Activated naive CD8-positive, alpha-beta T cell treated with anti-CD3 and anti-CD28 coated beads for 36 hours (primary cell): ENCODE measurements around the gene SERTAD1. TPM values are rescaled to one million over a fixed set of nuclear protein-coding genes. Genes with fewer than 3 reads are reported as not detected.
A peak's percentile ranks its signal among the peaks of the same experiment; 100 is the strongest.

ENCODE experiments used
- DNase-seq: peaks from one replicate; pipeline ENCODE4 v3.0.0; 2021
- H3K27ac Mint-ChIP-seq: one replicate; pipeline ENCODE4 v1.8.0; 2022; ENCODE audit warnings: mild to moderate bottlenecking, moderate library complexity, mixed read lengths
- H3K27me3 Mint-ChIP-seq: one replicate; pipeline ENCODE4 v1.8.0; 2022; ENCODE audit warnings: mild to moderate bottlenecking, mixed read lengths
- H3K36me3 Mint-ChIP-seq: one replicate; pipeline ENCODE4 v1.8.0; 2021; ENCODE audit warnings: mild to moderate bottlenecking, mixed read lengths
- H3K4me1 Mint-ChIP-seq: one replicate; pipeline ENCODE4 v1.8.0; 2021; ENCODE audit warnings: mixed read lengths
- H3K4me3 Mint-ChIP-seq: one replicate; pipeline ENCODE4 v1.8.0; 2022; ENCODE audit warnings: mild to moderate bottlenecking, moderate library complexity, mixed read lengths
- H3K9me3 Mint-ChIP-seq: one replicate; pipeline ENCODE4 v1.8.0; 2022; ENCODE audit warnings: mixed read lengths
- total RNA-seq, 2 experiments: library from RNA; stranded (reverse); gene quantifications; one replicate each; pipeline ENCODE4 v1.2.3, GENCODE V29; 2021

The SERTAD1 gene
- total RNA-seq, 2 experiments from 2014 or later: 10.0 TPM

- Mint-ChIP-seq H3K4me1 (peaks cover 19% of the 10 kb centered on the region), H3K27me3 (peaks cover 3% of the 10 kb centered on the region), H3K9me3 (no peaks in the 10 kb centered on the region), H3K4me3 (peak overlapping the region; percentile 82), H3K36me3 (peaks cover 12% of the 10 kb centered on the region), H3K27ac (peak overlapping the region; percentile 93)
- DNase-seq: peak; percentile 77
Observed at GRCh38 chr19:40420766-40421765, 4.7 kb downstream of the SERTAD1 start.

GRCh38 chr19:40420451-40420765 lies 5.4 kb downstream of the SERTAD1 start:
- no peaks in the 10 kb centered on the region for H3K9me3 Mint-ChIP-seq
- no peaks in the 10 kb centered on the region for H3K27me3 Mint-ChIP-seq
- H3K4me1 Mint-ChIP-seq: peaks cover 17% of the 10 kb centered on the region
- no peak for DNase-seq
- peak overlapping the region; percentile 93 for H3K27ac Mint-ChIP-seq
- H3K36me3 Mint-ChIP-seq: peaks cover 12% of the 10 kb centered on the region
- peak overlapping the region; percentile 82 for H3K4me3 Mint-ChIP-seq

GRCh38 chr19:40419780-40420179 lies 6.0 kb downstream of the SERTAD1 start:
- no peaks in the 10 kb centered on the region for H3K9me3 Mint-ChIP-seq
- H3K4me1 Mint-ChIP-seq: peaks cover 17% of the 10 kb centered on the region
- DNase-seq: no peak
- no peaks in the 10 kb centered on the region for H3K27me3 Mint-ChIP-seq
- peaks cover 10% of the 10 kb centered on the region for H3K36me3 Mint-ChIP-seq
- no peak overlapping the region for H3K27ac Mint-ChIP-seq
- peak overlapping the region; percentile 56 for H3K4me3 Mint-ChIP-seq

GRCh38 chr19:40419066-40419612 lies 6.7 kb downstream of the SERTAD1 start:
- no peak for DNase-seq
- H3K27me3 Mint-ChIP-seq: no peaks in the 10 kb centered on the region
- H3K4me3 Mint-ChIP-seq: no peak overlapping the region
- H3K4me1 Mint-ChIP-seq: peaks cover 17% of the 10 kb centered on the region
- H3K27ac Mint-ChIP-seq: peak overlapping the region; percentile 11
- H3K9me3 Mint-ChIP-seq: no peaks in the 10 kb centered on the region
- H3K36me3 Mint-ChIP-seq: peaks cover 5% of the 10 kb centered on the region

GRCh38 chr19:40418040-40418439 lies 7.8 kb downstream of the SERTAD1 start:
- Mint-ChIP-seq H3K4me1 (peaks cover 14% of the 10 kb centered on the region), H3K36me3 (peaks cover 4% of the 10 kb centered on the region), H3K9me3 (no peaks in the 10 kb centered on the region), H3K27ac (peak overlapping the region; percentile 22), H3K27me3 (peaks cover 3% of the 10 kb centered on the region), H3K4me3 (no peak overlapping the region)
- no peak for DNase-seq

GRCh38 chr19:40417643-40417981 lies 8.2 kb downstream of the SERTAD1 start:
- Mint-ChIP-seq H3K4me1 (peaks cover 14% of the 10 kb centered on the region), H3K27me3 (peaks cover 3% of the 10 kb centered on the region), H3K9me3 (no peaks in the 10 kb centered on the region), H3K36me3 (peaks cover 4% of the 10 kb centered on the region), H3K4me3 (no peak overlapping the region), H3K27ac (peak overlapping the region; percentile 54)
- no peak for DNase-seq

GRCh38 chr19:40416918-40417642 lies 8.7 kb downstream of the SERTAD1 start:
- no peaks in the 10 kb centered on the region for H3K36me3 Mint-ChIP-seq
- no peak overlapping the region for H3K4me3 Mint-ChIP-seq

GRCh38 chr19:40415768-40416167 lies 10.0 kb downstream of the SERTAD1 start:
- Mint-ChIP-seq H3K36me3 (no peaks in the 10 kb centered on the region), H3K27me3 (peaks cover 3% of the 10 kb centered on the region), H3K27ac (no peak overlapping the region), H3K4me3 (no peak overlapping the region), H3K4me1 (peaks cover 6% of the 10 kb centered on the region), H3K9me3 (no peaks in the 10 kb centered on the region)
- no peak for DNase-seq

More at GRCh38 chr19:40416918-40417642, 8.7 kb downstream of the SERTAD1 start:
- Mint-ChIP-seq H3K9me3 (no peaks in the 10 kb centered on the region), H3K4me1 (peaks cover 9% of the 10 kb centered on the region), H3K27ac (peak overlapping the region; percentile 1), H3K27me3 (peaks cover 3% of the 10 kb centered on the region)
- DNase-seq: peak; percentile 28

- Mint-ChIP-seq H3K4me1 (peaks cover 6% of the 10 kb centered on the region), H3K27ac (no peak overlapping the region), H3K9me3 (no peaks in the 10 kb centered on the region), H3K4me3 (no peak overlapping the region), H3K27me3 (peaks cover 3% of the 10 kb centered on the region), H3K36me3 (no peaks in the 10 kb centered on the region)
- no peak for DNase-seq
Observed at GRCh38 chr19:40414542-40415535, 11.0 kb downstream of the SERTAD1 start.

- Mint-ChIP-seq H3K27ac (no peak within 1 kb of the TSS), H3K4me1 (peaks cover 4% of the 10 kb centered on the region), H3K9me3 (no peaks in the 10 kb centered on the region), H3K4me3 (no peak within 1 kb of the TSS), H3K36me3 (no peaks in the 10 kb centered on the region), H3K27me3 (peaks cover 3% of the 10 kb centered on the region)
- no peak for DNase-seq
Observed at GRCh38 chr19:40413291-40413845, 12.4 kb downstream of the SERTAD1 start, which contains the start of gene PRX. TSS of gene PRX (minus strand) at chr19:40413378. CDS start at chr19:40407932, 5,446 bp downstream.

- no peak overlapping the region for H3K27ac Mint-ChIP-seq
- H3K36me3 Mint-ChIP-seq: no peaks in the 10 kb centered on the region
- H3K4me3 Mint-ChIP-seq: no peak overlapping the region
- peaks cover 3% of the 10 kb centered on the region for H3K27me3 Mint-ChIP-seq
- no peak for DNase-seq
- peaks cover 5% of the 10 kb centered on the region for H3K4me1 Mint-ChIP-seq
- no peaks in the 10 kb centered on the region for H3K9me3 Mint-ChIP-seq
Observed at GRCh38 chr19:40412866-40413265, 12.9 kb downstream of the SERTAD1 start.

GRCh38 chr19:40411958-40412499 lies 13.8 kb downstream of the SERTAD1 start:
- Mint-ChIP-seq H3K4me1 (peaks cover 5% of the 10 kb centered on the region), H3K27ac (no peak overlapping the region), H3K36me3 (no peaks in the 10 kb centered on the region), H3K4me3 (no peak overlapping the region), H3K27me3 (peaks cover 3% of the 10 kb centered on the region), H3K9me3 (no peaks in the 10 kb centered on the region)
- no peak for DNase-seq

- Mint-ChIP-seq H3K4me3 (no peak overlapping the region), H3K27ac (no peak overlapping the region), H3K9me3 (no peaks in the 10 kb centered on the region), H3K36me3 (no peaks in the 10 kb centered on the region), H3K27me3 (peaks cover 3% of the 10 kb centered on the region), H3K4me1 (peaks cover 3% of the 10 kb centered on the region)
- DNase-seq: no peak
Observed at GRCh38 chr19:40411125-40411842, 14.5 kb downstream of the SERTAD1 start.
